GM12892 (cell line): Measurements from ENCODE around the gene RIC1.
"Not testable (repeated sequence)": the region's sequence is repeated elsewhere in the genome, so short reads cannot be mapped to it uniquely, and the experiment has no call there.

Experiments
- POLR2A ChIP-seq: IDR thresholded peaks from 2 replicates; pipeline ENCODE4 v1.6.1; 2011; ENCODE audit warnings: low read depth, low read length, control low read depth
- POLR2AphosphoS5 ChIP-seq: IDR thresholded peaks from 2 replicates; pipeline ENCODE4 v1.6.1; 2011; ENCODE audit warnings: low read depth, low read length, control low read depth

DNA sequence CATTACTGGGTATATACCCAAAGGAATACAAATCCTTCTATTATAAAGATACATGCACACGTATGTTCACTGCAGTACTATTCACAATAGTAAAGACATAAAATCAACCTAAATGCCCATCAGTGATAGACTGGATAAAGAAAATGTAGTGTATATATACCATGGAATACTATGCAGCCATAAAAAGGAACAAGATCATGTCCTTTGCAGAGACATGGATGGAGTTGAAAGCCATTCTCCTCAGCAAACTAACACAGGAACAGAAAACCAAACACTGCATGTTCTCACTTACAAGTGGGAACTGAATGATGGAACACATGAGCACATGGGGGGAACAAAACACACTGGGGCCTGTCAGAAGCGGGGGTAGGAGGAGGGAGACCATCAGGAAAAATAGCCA, 47.2 kb upstream of the RIC1 start:
- not testable (repeated sequence) for TF ChIP-seq POLR2A, POLR2AphosphoS5
